Measurements from ENCODE around the gene MYO1E. TPM values are rescaled to one million over a fixed set of nuclear protein-coding genes. Genes with fewer than 3 reads are reported as not detected.

The MYO1E gene
- total RNA-seq, 2 experiments from 2014 or later: 51.0 to 61.0 TPM

GRCh38 chr15:59266028-59266427 lies 106.6 kb downstream of the MYO1E start:
- H3K9me3 Mint-ChIP-seq: no peaks in the 10 kb centered on the region
- H3K4me3 Mint-ChIP-seq: no peak overlapping the region
- no peak overlapping the region for H3K27ac Mint-ChIP-seq

GRCh38 chr15:59262316-59262715 lies 110.4 kb downstream of the MYO1E start:
- H3K27me3 Mint-ChIP-seq: no peaks in the 10 kb centered on the region
- H3K36me3 Mint-ChIP-seq: no peaks in the 10 kb centered on the region
- H3K4me3 Mint-ChIP-seq: no peak overlapping the region
- H3K27ac Mint-ChIP-seq: no peak overlapping the region
- DNase-seq: no peak
- peaks cover 14% of the 10 kb centered on the region for H3K4me1 Mint-ChIP-seq
- H3K9me3 Mint-ChIP-seq: no peaks in the 10 kb centered on the region

More at GRCh38 chr15:59266028-59266427, 106.6 kb downstream of the MYO1E start:
- no peaks in the 10 kb centered on the region for H3K27me3 Mint-ChIP-seq
- H3K36me3 Mint-ChIP-seq: no peaks in the 10 kb centered on the region
- no peak for DNase-seq
- peaks cover 8% of the 10 kb centered on the region for H3K4me1 Mint-ChIP-seq

DNA sequence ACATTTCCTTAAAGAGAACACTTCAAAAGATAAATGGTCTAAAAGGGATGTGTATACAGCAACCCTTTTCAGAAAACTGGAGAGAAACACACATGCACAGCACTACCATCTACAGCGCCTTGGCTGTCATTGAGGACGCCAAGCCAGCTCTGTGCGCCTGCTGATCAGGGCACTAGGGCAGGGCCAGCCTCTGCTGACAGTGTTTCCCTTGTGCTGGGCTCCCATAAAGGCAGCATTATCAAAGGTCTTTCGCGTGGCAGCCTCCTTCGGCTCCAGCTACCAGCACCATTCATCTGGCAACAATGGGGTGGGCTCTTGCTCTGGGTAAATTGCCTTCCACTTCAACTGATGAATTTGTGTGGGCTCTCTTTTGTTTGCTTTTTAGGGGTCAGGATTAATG lies 112.6 kb downstream of the MYO1E start:
- Mint-ChIP-seq H3K4me1 (peaks cover 30% of the 10 kb centered on the region), H3K27ac (peak overlapping the region; percentile 79), H3K36me3 (peaks cover 5% of the 10 kb centered on the region), H3K27me3 (no peaks in the 10 kb centered on the region), H3K9me3 (no peaks in the 10 kb centered on the region), H3K4me3 (no peak overlapping the region)
- no peak for DNase-seq

GRCh38 chr15:59259137-59259943 lies 113.3 kb downstream of the MYO1E start:
- H3K27ac Mint-ChIP-seq: peak overlapping the region; percentile 79
- H3K27me3 Mint-ChIP-seq: no peaks in the 10 kb centered on the region
- H3K36me3 Mint-ChIP-seq: peaks cover 5% of the 10 kb centered on the region
- H3K4me3 Mint-ChIP-seq: no peak overlapping the region
- DNase-seq: peak; percentile 22
- H3K4me1 Mint-ChIP-seq: peaks cover 30% of the 10 kb centered on the region
- no peaks in the 10 kb centered on the region for H3K9me3 Mint-ChIP-seq

DNA sequence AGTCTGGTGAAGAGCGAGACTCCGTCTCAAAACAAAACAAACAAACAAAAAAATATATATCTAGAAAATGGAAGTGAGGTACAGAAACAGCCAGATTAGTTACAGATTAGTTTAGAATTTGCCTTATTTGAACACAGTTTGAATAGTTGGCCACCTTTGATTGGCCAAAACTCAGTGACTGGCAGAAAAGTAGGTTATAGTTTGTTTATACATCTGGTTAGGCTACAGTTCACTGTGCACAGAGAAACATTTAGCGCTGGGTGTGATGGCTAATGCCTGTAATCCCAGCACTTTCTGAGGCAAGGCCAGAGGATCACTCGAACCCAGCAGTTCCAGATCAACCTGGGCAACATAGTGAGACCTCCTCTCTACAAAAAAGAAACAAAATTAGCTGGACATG lies 114.4 kb downstream of the MYO1E start:
- Mint-ChIP-seq H3K4me3 (no peak overlapping the region), H3K27me3 (no peaks in the 10 kb centered on the region), H3K9me3 (no peaks in the 10 kb centered on the region), H3K36me3 (peaks cover 5% of the 10 kb centered on the region), H3K27ac (peak overlapping the region; percentile 79), H3K4me1 (peaks cover 30% of the 10 kb centered on the region)
- DNase-seq: no peak

DNA sequence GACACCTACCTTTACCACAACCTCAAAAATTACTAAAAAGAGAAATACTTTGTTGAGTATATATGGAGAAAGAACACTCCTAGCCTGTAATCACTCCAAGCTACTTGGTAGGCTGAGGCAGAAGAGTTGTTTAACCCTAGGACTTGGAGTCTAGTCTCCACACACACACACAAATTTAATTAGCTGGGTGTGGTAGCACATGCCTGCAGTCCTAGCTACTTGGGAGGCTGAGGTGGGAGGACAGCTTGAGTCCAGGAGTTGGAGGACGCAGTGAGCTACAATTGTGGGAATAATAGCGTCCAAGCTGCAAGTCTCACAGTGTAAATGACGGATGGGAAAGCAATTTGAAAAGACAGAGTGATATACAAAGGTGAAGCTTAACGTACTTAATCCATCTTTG lies 115.5 kb downstream of the MYO1E start:
- no peak for DNase-seq
- no peak overlapping the region for H3K4me3 Mint-ChIP-seq
- no peaks in the 10 kb centered on the region for H3K9me3 Mint-ChIP-seq
- peaks cover 30% of the 10 kb centered on the region for H3K4me1 Mint-ChIP-seq
- H3K27me3 Mint-ChIP-seq: no peaks in the 10 kb centered on the region
- H3K27ac Mint-ChIP-seq: no peak overlapping the region
- H3K36me3 Mint-ChIP-seq: peaks cover 5% of the 10 kb centered on the region

DNA sequence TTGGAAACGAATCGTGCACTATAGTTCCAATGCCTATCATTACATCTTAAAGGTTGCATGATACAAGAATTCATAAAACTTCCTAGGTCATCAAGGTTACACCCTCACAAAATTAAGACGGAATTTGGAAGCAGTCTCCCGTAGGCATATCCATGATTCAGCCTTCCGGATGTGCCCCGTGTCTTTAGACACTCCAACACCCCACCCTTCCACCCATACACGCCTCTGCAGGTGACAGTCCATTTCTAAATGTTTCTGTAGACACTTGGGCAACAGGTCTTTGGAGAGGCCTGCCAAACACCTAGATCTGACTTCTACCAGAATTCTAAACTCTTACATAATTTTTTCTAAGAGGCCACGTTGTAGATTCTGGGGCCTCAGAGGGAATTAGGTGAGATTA lies 116.2 kb downstream of the MYO1E start:
- no peak for DNase-seq
- Mint-ChIP-seq H3K27me3 (no peaks in the 10 kb centered on the region), H3K36me3 (peaks cover 5% of the 10 kb centered on the region), H3K4me3 (no peak overlapping the region), H3K4me1 (peaks cover 30% of the 10 kb centered on the region), H3K27ac (peak overlapping the region; percentile 54), H3K9me3 (no peaks in the 10 kb centered on the region)

GRCh38 chr15:59255680-59256336 lies 116.9 kb downstream of the MYO1E start:
- Mint-ChIP-seq H3K36me3 (peaks cover 5% of the 10 kb centered on the region), H3K4me3 (no peak overlapping the region), H3K27ac (peak overlapping the region; percentile 63), H3K27me3 (no peaks in the 10 kb centered on the region), H3K9me3 (no peaks in the 10 kb centered on the region), H3K4me1 (peaks cover 33% of the 10 kb centered on the region)
- DNase-seq: peak; percentile 29

GRCh38 chr15:59252137-59252536 lies 120.5 kb downstream of the MYO1E start:
- Mint-ChIP-seq H3K4me1 (peaks cover 31% of the 10 kb centered on the region), H3K36me3 (peaks cover 5% of the 10 kb centered on the region), H3K9me3 (no peaks in the 10 kb centered on the region), H3K27me3 (no peaks in the 10 kb centered on the region), H3K27ac (no peak overlapping the region), H3K4me3 (no peak overlapping the region)
- no peak for DNase-seq

DNA sequence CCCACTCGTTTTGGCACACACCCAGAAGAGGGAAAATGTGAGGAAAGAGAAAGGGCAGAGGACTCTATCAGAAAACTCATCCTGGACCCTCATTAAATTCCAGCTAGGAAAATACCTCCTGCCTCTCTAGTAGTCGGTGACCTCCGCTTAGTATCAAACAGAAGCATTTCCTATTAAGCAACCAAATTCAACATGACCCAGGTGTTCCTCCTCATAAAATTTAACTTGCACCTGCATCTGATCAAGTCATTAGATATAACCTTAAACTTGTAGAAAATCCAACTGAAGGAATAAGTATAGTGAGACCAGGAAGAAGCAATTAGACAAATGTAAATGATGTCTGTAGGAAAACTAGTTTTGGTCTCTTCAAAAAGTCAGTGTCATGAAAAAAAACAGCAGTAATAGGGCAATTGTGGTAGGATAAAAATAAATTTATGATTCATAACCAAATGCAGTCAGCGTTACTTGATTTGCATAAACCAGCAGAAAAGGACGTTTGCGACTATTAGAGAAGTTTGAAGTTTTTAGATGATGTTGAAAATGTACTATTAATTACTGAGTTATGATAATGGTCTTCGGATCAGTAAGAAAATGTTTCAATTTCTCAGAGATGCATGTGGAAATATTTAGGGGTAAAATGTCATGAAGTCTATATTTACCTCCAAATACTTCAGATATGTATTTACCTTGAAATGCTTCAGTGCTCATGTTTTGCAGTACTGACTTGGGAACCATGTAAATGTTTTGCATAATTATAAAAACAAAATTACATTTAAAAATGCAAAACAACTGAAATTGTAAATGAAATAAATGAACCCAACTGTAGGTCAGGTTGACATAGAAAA lies 121.4 kb downstream of the MYO1E start:
- no peak for DNase-seq
- Mint-ChIP-seq H3K4me3 (no peak overlapping the region), H3K27ac (peak overlapping the region; percentile 74), H3K4me1 (peaks cover 25% of the 10 kb centered on the region), H3K36me3 (peaks cover 5% of the 10 kb centered on the region), H3K27me3 (no peaks in the 10 kb centered on the region), H3K9me3 (no peaks in the 10 kb centered on the region)

GRCh38 chr15:59250249-59250648 lies 122.4 kb downstream of the MYO1E start:
- DNase-seq: no peak
- Mint-ChIP-seq H3K27me3 (no peaks in the 10 kb centered on the region), H3K9me3 (no peaks in the 10 kb centered on the region), H3K4me1 (peaks cover 16% of the 10 kb centered on the region), H3K36me3 (no peaks in the 10 kb centered on the region), H3K27ac (no peak overlapping the region), H3K4me3 (no peak overlapping the region)

GRCh38 chr15:59249816-59250215 lies 122.9 kb downstream of the MYO1E start:
- Mint-ChIP-seq H3K4me1 (peaks cover 18% of the 10 kb centered on the region), H3K27me3 (no peaks in the 10 kb centered on the region), H3K36me3 (no peaks in the 10 kb centered on the region), H3K4me3 (no peak overlapping the region), H3K9me3 (no peaks in the 10 kb centered on the region), H3K27ac (peak overlapping the region; percentile 34)
- DNase-seq: no peak

DNA sequence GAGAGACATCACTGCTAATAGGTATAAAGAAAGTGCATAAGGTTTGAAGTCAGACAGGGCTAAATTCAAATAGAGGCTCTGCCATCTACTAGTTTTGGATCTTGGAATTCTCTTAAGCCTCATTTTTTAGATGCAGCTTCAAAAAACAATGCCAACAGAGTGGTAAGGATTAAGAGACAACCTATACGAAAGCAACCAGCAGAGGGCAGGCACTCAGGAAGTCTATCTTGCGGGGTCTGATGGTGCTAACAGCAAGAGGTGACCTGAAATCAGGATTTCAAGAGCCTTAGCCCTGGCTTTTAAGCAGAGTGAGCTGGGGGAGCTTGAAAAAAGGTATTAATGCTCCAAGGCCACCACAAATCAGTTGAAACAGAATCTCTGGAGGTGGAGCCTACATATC lies 125.3 kb downstream of the MYO1E start:
- H3K9me3 Mint-ChIP-seq: no peaks in the 10 kb centered on the region
- no peak overlapping the region for H3K4me3 Mint-ChIP-seq
- H3K36me3 Mint-ChIP-seq: peaks cover 2% of the 10 kb centered on the region
- H3K27ac Mint-ChIP-seq: peak overlapping the region; percentile 29
- H3K27me3 Mint-ChIP-seq: no peaks in the 10 kb centered on the region
- peaks cover 30% of the 10 kb centered on the region for H3K4me1 Mint-ChIP-seq
- DNase-seq: peak; percentile 29

DNA sequence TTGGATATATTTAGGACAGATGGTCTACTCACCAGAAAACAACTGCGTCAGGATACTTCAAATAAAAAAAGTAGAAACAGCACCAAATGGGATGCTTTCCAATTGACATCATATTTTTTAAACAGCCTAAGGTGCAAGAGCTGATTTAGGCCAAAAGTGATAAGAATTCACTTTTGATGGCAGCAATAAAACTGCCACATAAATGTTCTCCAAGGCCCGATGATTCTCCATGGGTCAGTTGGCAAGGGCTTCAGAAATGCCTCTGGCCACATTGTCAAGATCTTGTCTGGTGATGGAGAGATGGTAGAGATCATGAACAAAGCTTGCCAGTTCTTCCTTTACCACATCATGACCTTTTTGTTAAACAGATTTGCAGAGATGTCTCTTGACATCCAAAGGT lies 127.1 kb downstream of the MYO1E start:
- Mint-ChIP-seq H3K4me1 (peaks cover 26% of the 10 kb centered on the region), H3K9me3 (no peaks in the 10 kb centered on the region), H3K27ac (no peak overlapping the region), H3K27me3 (no peaks in the 10 kb centered on the region), H3K4me3 (no peak overlapping the region), H3K36me3 (peaks cover 2% of the 10 kb centered on the region)
- no peak for DNase-seq

DNA sequence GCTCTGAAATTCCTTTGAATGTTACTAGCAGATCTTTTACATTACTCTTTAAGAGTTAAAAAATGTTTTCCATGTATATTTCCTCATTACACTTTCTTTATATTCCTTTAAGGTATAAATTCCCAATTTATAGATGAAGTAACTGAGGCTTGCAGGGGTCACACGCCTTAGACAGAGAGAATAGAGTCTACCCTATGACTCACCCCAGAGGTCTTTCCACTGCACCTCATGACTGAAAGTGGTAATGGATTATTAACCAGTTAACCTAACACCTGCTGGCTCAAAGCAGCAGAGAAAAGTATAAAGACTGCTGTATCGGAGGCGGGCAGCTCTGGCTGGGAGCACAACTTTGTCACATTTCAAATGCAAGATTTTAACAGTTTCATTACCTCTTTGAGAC lies 128.3 kb downstream of the MYO1E start:
- Mint-ChIP-seq H3K27me3 (no peaks in the 10 kb centered on the region), H3K27ac (no peak overlapping the region), H3K4me3 (no peak overlapping the region), H3K4me1 (peaks cover 21% of the 10 kb centered on the region), H3K9me3 (no peaks in the 10 kb centered on the region), H3K36me3 (peaks cover 2% of the 10 kb centered on the region)
- no peak for DNase-seq
